ENCODE data around the gene AGAP3.
"Not testable (repeated sequence)": the region's sequence is repeated elsewhere in the genome, so short reads cannot be mapped to it uniquely, and the experiment has no call there.

- not testable (repeated sequence) for TF ChIP-seq CTCF, POLR2A (IDR thresholded peaks at IDR 0.05)
Observed at GRCh38 chr7:151043449-151043848, 42.8 kb upstream of the AGAP3 start.

Measured in esophagus squamous epithelium (tissue), 4 donors.